ENCODE data around the gene DCLK3. TPM values are rescaled to one million over a fixed set of nuclear protein-coding genes. Genes with fewer than 3 reads are reported as not detected.

The DCLK3 gene, protein sequence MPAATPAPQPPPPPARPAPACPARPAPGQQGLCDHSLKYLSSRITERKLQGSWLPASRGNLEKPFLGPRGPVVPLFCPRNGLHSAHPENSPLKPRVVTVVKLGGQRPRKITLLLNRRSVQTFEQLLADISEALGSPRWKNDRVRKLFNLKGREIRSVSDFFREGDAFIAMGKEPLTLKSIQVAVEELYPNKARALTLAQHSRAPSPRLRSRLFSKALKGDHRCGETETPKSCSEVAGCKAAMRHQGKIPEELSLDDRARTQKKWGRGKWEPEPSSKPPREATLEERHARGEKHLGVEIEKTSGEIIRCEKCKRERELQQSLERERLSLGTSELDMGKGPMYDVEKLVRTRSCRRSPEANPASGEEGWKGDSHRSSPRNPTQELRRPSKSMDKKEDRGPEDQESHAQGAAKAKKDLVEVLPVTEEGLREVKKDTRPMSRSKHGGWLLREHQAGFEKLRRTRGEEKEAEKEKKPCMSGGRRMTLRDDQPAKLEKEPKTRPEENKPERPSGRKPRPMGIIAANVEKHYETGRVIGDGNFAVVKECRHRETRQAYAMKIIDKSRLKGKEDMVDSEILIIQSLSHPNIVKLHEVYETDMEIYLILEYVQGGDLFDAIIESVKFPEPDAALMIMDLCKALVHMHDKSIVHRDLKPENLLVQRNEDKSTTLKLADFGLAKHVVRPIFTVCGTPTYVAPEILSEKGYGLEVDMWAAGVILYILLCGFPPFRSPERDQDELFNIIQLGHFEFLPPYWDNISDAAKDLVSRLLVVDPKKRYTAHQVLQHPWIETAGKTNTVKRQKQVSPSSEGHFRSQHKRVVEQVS
- total RNA-seq, result under 1 TPM in 1 of 2 donors, not detected in 1; 0.24 TPM
- long read RNA-seq, donor 1, result 0 reads
- long read RNA-seq, donor 2, result 0 reads

- no peak for DNase-seq (ENCODE audit: low spot score)
- intact Hi-C loops (cut with DNase I), result loop anchor here in 1 of 2 donors (5.0 kb wide), 1 partner anchor 1732 kb away; no protein-coding TSS in a partner anchor
Observed at GRCh38 chr3:36763850-36764703, at the start of gene DCLK3. DCLK3 (minus strand) TSS chr3:36764553; CDS start chr3:36764263, 290 bp downstream.

DNA sequence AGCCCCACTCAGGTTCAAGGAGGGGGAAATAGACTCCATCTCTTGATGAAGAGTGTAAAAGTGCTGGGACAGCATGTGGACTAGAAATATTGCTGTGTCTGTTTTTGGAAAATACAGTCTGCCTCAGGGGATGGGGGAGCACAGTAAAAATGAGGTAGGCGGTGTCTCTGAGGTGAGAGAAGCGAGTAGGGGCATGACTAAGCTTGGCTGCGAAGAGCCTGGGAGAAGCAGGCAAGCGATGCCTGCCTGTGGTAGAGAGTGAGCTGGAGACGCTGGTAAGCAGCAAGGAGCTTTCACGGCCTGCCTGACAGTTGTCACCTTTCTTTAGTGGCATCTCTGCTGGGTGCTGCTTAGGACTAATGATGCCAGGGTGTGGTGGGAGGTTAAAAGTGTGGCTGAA is 49.0 kb upstream of the DCLK3 start:
- intact Hi-C loops (cut with DNase I), result no loop called here
- no peak for DNase-seq (ENCODE audit: low spot score)

GRCh38 chr3:36812240-36812639 is 47.9 kb upstream of the DCLK3 start:
- intact Hi-C loops (cut with DNase I), result no loop called here
- DNase-seq (ENCODE audit: low spot score), result no peak

DNA sequence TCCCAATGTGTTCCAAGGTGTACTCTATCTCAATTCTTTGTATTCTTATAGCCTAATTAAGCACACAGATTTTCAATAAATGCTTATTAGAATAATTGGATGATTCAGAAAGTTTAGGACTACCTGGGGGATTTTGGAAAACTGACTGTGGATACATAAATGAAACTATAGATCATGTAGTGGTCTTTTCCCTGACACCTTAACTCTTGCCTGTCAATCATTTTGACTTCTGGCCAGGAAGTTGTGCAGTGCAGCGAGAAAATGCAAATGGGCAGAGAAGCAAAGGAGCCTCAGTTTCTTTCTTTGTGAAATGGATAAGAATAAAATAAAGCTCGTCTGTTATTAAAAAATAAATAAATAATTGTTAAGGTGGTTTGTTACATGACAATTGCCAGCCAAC is 47.4 kb upstream of the DCLK3 start:
- intact Hi-C loops (cut with DNase I), result no loop called here
- DNase-seq (ENCODE audit: low spot score), result no peak

DNA sequence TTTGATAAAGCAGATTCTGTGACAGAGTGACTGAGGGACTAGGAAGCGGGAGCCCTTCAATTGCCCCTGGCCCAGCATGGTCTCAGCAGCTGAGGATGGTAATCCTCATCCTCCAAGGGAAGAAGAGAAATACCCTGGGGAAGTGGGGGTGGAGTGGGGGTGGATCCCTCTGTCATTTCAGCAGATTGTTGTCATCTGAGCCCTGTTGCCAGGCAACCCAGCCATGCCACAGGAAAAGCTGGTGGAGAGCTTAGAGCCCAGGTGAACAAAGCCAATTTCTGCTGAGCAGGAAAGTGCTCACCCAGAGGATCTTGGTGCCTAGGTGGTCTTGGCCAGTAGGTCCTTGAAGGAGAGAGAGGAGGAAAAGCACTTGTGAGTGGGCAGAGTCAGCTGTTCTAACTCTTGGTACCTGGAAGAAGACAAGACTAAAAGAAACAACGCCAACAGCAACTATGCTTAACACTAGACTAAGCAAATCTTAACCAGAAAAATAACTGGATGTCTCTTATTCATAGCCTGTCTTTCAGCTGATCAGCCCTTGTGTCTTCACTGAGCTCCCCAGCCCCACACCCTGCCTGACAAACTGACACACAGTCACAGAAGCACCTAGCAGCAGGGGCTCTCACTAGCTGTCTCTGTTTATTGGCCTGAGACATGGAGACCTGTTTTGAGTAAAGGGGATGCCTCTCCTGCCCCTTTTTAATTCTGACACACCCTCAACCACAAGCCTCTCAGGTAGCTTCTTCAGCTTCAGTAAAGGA is 40.1 kb upstream of the DCLK3 start:
- intact Hi-C loops (cut with DNase I), result loop anchor here in 1 of 2 donors (5.0 kb wide), 1 partner anchor 1653 kb away; no protein-coding TSS in a partner anchor
- DNase-seq (ENCODE audit: low spot score), result no peak

DNA sequence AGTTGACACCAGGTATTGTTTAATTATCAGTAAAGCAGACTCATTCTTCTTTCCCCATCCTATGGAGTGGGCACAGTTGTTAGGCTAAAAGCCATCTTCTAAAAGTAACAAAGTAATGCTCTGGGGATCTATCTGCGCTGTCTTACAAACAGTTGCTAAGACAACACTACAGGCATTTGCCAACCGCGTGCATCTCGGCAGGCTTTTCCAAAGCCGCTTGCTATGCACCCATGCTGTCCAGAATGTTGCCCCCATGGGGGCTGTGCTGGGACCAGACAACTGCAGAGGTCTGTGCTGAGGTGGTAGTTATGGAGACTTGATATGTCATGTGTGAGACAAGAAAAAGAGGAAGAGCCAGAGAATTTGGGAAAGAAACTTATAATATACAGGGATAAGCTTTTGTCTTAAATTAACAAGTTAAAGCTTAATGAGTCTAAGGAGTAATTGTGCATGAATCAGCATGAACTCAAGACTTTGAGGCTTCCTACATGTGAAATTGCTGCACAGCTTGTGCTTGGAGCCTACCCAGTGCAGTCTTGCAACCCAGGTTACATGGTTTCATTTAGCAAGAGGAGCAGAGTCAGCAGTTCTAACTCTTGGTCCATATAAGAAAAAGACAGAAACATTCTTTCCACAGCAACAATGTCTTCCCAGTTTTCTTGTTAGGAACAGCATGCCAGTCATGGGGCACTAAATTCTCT is 38.9 kb upstream of the DCLK3 start:
- intact Hi-C loops (cut with DNase I), result no loop called here

DNA sequence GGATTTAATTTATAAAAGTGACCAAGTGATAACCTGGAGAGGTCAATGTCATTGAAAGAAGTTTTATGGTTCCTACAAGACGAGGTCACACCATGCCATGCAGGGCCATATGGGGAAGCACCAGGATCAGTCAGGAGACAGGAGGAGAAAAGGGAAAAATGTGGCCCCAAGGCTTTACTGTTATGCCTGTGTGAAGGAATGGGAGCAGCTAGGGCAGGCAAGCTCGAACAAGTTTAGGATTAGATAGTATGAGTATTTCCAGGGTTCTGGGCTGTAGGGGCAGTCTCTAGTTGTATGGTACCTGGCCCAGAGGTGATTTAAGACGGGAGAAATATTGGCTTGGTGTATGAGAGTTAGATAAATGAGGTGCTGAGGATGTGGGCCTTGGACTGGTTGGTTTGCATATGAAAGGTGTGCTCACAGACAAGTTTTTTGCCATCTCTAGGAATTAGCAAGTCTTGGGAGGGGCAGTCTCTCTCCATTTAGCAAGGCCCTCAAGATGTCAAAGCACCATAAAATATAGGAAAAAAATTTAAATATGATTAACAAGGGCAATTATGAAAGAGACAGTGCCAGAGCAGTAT is 36.3 kb upstream of the DCLK3 start:
- intact Hi-C loops (cut with DNase I), result no loop called here
- no peak for DNase-seq (ENCODE audit: low spot score)

More for the DNA sequence above, 38.9 kb upstream of the DCLK3 start:
- DNase-seq (ENCODE audit: low spot score), result no peak

- intact Hi-C loops (cut with DNase I), result no loop called here
Observed at GRCh38 chr3:36796881-36797280, 32.5 kb upstream of the DCLK3 start.

GRCh38 chr3:36796161-36796560 is 31.8 kb upstream of the DCLK3 start:
- no peak for DNase-seq (ENCODE audit: low spot score)
- intact Hi-C loops (cut with DNase I), result no loop called here

More at GRCh38 chr3:36796881-36797280, 32.5 kb upstream of the DCLK3 start:
- DNase-seq (ENCODE audit: low spot score), result no peak

DNA sequence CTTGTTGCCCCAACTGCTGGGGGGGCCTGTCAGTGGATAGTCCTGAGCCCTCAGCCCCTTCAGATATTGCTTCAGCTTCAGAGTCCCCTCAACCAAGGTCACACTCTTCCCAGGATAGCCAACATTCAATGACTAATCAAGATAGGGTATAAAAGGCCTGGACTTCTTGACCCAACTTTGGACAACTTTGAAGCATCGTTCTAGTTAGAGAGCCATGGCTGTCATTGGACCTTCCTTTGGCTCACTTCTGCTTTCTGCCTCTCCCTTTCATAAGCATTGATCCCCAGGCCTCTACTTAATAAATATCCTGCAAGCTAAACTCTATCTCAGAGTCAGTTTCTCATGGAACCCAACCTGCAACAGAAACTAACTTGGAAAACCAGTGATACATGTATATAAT is 31.3 kb upstream of the DCLK3 start:
- intact Hi-C loops (cut with DNase I), result no loop called here
- DNase-seq (ENCODE audit: low spot score), result no peak

GRCh38 chr3:36792342-36792741 is 28.0 kb upstream of the DCLK3 start:
- intact Hi-C loops (cut with DNase I), result no loop called here
- DNase-seq (ENCODE audit: low spot score), result no peak

- intact Hi-C loops (cut with DNase I), result no loop called here
- DNase-seq (ENCODE audit: low spot score), result no peak
Observed at GRCh38 chr3:36790765-36791164, 26.4 kb upstream of the DCLK3 start.

DNA sequence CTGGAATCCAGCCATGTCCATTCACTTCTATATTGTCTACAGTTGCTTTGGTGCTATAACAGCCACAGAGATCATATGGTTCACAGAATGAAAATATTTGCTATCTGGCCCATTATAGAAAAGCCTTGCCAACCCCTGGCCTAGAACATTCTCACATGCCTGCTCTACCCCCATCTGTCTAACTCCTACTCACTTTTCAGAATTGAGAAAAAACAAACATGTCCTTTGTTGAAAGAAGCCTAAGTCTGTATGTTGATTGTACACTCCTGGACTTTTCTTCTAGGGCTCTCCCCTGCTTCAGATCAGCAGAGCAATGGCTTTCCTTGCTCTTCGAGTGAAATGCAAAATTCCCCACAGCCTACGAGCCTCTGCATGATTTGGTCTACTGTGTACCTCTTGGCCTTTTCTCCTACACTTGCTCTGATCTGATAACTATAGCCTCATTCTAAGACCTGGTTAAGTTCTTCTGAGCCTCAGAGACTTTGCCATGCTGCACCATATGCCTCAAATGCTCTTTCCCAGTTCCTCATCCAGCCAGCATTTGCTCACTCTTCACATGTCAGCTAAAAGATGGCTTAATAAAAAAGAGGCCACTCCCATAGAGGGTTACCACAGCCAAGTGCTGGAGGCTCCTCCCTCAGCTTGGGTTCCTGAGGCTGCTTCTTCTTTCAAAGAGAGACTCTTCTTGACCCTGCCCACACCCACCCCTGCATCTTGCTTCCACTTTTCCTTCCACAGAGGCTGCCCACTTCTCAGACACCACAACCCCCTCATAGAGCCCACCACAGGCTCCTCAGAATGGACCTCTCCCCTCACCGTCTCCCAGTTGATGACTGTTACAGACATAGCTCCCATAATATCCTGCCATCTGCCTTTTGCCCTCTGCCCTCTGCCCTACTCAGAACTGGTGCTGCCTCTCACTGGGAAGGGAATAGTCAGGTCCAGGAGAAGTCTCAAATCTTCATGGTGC is 22.9 kb upstream of the DCLK3 start:
- no peak for DNase-seq (ENCODE audit: low spot score)
- intact Hi-C loops (cut with DNase I), result no loop called here

GRCh38 chr3:36784138-36784635 is 19.8 kb upstream of the DCLK3 start:
- intact Hi-C loops (cut with DNase I), result no loop called here
- DNase-seq (ENCODE audit: low spot score), result no peak

DNA sequence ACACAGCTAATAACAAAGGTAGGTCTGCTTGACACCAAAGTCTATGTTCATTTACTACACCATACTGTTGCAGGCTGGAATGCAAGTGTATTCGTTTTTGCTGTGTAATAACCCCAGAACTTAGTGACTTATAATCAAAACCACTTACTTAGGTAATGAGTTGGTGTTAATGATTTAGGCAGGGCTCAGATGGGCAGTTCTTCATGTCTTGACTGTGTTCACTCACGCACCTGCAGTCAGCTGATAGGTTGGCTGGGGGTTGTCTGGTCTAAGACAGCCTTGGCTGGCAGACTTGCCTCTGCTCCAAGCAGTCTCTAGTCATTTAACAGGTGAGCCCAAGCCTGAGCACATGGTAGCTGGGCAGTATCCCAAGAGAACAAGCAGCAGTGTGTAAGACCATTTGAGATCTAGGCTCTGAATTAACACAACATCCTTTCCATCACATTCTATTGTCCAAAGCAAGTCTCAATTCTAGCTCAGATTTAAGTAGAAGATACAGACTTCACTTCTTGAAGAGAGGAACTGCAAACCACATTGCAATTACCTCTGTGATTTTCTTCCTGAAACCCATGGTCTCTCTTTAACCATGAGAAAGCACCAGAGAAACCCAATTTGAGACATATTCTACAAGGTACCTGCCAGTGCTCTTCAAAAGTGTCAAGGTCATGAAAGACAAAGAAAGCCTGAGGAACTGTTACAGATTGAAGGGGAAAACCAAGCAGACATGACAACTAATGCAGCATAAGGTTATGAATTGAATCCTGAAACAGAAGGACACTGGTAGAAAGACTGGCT is 13.3 kb upstream of the DCLK3 start:
- no peak for DNase-seq (ENCODE audit: low spot score)
- intact Hi-C loops (cut with DNase I), result loop anchor here in 1 of 2 donors (10.0 kb wide), 1 partner anchor 1133 kb away; no protein-coding TSS in a partner anchor
